Chondrocyte (in vitro differentiated cells): ENCODE data around the gene EFCAB14. TPM values are rescaled to one million over a fixed set of nuclear protein-coding genes. Genes with fewer than 3 reads are reported as not detected.
"Not testable (repeated sequence)": the region's sequence is repeated elsewhere in the genome, so short reads cannot be mapped to it uniquely, and the experiment has no call there.

Experiments
- DNase-seq: peaks from one replicate; pipeline ENCODE4 v3.0.0; 2021; ENCODE audit warnings: mixed read lengths, low spot score
- H3K27ac Mint-ChIP-seq: one replicate; pipeline ENCODE4 v1.8.0; 2021; ENCODE audit warnings: mild to moderate bottlenecking, moderate library complexity, mixed read lengths; ENCODE audit not compliant: unreplicated experiment
- H3K27me3 Mint-ChIP-seq: 2 replicates; pipeline ENCODE4 v1.8.0; 2021; ENCODE audit warnings: low read depth, mixed read lengths
- H3K36me3 Mint-ChIP-seq: 2 replicates; pipeline ENCODE4 v1.8.0; 2021; ENCODE audit warnings: low read depth, mixed read lengths
- H3K4me1 Mint-ChIP-seq: 2 replicates; pipeline ENCODE4 v1.8.0; 2021; ENCODE audit warnings: low read depth, mild to moderate bottlenecking, mixed read lengths
- H3K4me3 Mint-ChIP-seq: one replicate; pipeline ENCODE4 v1.8.0; 2021; ENCODE audit warnings: mild to moderate bottlenecking, moderate library complexity, mixed read lengths; ENCODE audit not compliant: unreplicated experiment
- H3K9me3 Mint-ChIP-seq: 2 replicates; pipeline ENCODE4 v1.8.0; 2021; ENCODE audit warnings: low read depth, mixed read lengths
- CTCF ChIP-seq: fragments of 200-600 bp; sonication (generic); IDR thresholded peaks from 2 replicates; pipeline ENCODE4 v1.5.0; 2021; ENCODE audit warnings: antibody characterized with exemption, mild to moderate bottlenecking, moderate library complexity
- total RNA-seq: library from RNA; stranded (reverse); gene quantifications from 3 replicates; pipeline ENCODE4 v1.2.1, GENCODE V29; 2021

The EFCAB14 gene
- total RNA-seq, 1 donor from 2014 or later = 52.2 TPM

DNA sequence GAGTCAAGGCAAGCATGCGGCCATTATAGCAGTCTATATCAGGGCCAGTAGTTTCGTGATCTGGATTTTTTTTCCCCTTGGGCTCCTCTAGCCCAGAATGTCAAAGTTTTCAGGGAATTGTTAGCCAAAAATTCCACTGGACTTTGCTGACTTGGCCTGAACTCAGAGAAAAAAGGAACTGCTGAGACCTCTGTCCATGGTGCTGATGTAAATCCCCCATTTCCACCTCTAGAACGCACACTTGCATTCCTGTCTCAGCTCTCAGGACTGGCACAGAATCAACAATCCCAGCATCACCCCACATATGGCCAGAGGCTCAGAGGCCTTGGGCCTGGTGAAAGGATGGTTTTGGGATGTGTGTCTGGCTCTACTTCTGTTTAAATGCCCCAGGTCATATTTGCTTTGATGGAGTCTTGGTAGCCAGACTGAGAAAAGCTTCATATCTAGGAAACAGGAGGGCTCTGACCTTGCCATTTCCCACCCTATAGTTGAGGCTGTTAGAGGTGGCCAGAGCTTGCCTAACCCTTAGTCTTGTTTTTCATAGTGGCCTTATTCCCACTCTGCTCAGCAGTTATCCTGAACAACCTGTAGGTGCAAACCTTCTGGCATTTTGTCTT, 16.9 kb upstream of the EFCAB14 start:
- H3K9me3 Mint-ChIP-seq = peaks cover 16% of the 10 kb centered on the region
- no peak for DNase-seq
- H3K36me3 Mint-ChIP-seq = peaks cover 2% of the 10 kb centered on the region
- H3K4me1 Mint-ChIP-seq = no peaks in the 10 kb centered on the region
- TF ChIP-seq CTCF = peak; percentile 68
- no peak overlapping the region for H3K27ac Mint-ChIP-seq
- H3K4me3 Mint-ChIP-seq = no peak overlapping the region
- peaks cover 12% of the 10 kb centered on the region for H3K27me3 Mint-ChIP-seq

DNA sequence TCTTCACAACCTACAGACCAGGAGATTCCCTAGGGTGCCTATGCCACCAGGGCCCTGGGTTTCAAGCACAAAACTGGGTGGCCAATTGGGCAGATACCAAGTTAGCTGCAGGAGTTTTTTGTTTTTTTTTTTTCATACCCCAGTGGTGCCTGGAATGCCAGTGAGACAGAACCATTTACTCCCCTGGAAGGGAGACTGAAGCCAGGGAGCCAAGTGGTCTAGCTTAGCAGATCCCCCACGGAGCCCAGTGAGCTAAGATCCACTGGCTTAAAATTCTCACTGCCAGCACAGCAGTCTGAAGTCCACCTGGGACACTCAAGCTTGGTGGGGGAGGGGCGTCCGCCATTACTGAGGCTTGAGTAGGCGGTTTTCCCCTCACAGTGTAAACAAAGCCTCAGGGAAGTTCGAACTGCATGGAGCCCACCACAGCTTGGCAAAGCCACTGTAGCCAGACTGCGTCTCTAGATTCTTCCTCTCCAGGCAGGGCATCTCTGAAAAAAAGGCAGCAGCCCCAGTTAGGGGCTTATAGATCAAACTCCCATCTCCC, 9.5 kb upstream of the EFCAB14 start:
- H3K27ac Mint-ChIP-seq, H3K36me3 Mint-ChIP-seq, H3K4me3 Mint-ChIP-seq, DNase-seq, H3K4me1 Mint-ChIP-seq: not testable (repeated sequence)
- Mint-ChIP-seq H3K27me3 (peaks cover 36% of the 10 kb centered on the region), H3K9me3 (peaks cover 24% of the 10 kb centered on the region)

DNA sequence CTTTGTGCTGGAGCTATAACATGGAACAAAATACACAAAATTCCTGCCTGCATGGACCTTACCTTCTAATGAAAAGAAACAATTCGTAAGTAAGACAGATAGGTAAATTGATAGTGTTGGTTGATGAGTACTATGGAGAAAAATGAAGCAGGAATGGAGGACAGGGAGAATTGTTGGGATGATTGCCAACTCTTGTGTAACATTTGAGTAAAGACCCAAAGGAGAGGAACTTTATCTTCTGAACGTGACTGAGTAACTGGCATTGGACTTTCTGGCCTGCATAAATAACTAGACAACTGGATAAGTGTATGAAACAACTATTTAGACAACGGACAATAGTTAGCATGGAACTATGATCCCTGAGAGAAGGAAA, 6.8 kb upstream of the EFCAB14 start:
- no peak overlapping the region for H3K27ac Mint-ChIP-seq
- peaks cover 33% of the 10 kb centered on the region for H3K27me3 Mint-ChIP-seq
- DNase-seq = no peak
- H3K4me1 Mint-ChIP-seq = no peaks in the 10 kb centered on the region
- no peak for TF ChIP-seq CTCF
- no peak overlapping the region for H3K4me3 Mint-ChIP-seq
- H3K9me3 Mint-ChIP-seq = peaks cover 7% of the 10 kb centered on the region
- peaks cover 2% of the 10 kb centered on the region for H3K36me3 Mint-ChIP-seq

- Mint-ChIP-seq H3K27ac (no peak overlapping the region), H3K27me3 (peaks cover 31% of the 10 kb centered on the region)
Observed at GRCh38 chr1:46724991-46725735, 6.2 kb upstream of the EFCAB14 start.

GRCh38 chr1:46723901-46724300, 5.0 kb upstream of the EFCAB14 start:
- TF ChIP-seq CTCF = no peak
- Mint-ChIP-seq H3K9me3 (peaks cover 6% of the 10 kb centered on the region), H3K27ac (no peak overlapping the region), H3K36me3 (peaks cover 2% of the 10 kb centered on the region), H3K27me3 (peaks cover 22% of the 10 kb centered on the region), H3K4me3 (no peak overlapping the region), H3K4me1 (peaks cover 8% of the 10 kb centered on the region)
- DNase-seq = no peak

More at GRCh38 chr1:46724991-46725735, 6.2 kb upstream of the EFCAB14 start:
- no peak for DNase-seq
- Mint-ChIP-seq H3K9me3 (peaks cover 6% of the 10 kb centered on the region), H3K36me3 (peaks cover 2% of the 10 kb centered on the region), H3K4me3 (no peak overlapping the region), H3K4me1 (no peaks in the 10 kb centered on the region)
- TF ChIP-seq CTCF = peak; percentile 85
